NB4 (cell line): ENCODE measurements around the gene COL5A1.

Source experiments
- DNase-seq: peaks from one replicate; pipeline ENCODE4 v3.0.0; 2010; ENCODE audit warnings: low read depth
- H3K4me3 ChIP-seq: one replicate; pipeline ENCODE4 v1.5.1; 2011; ENCODE audit warnings: mild to moderate bottlenecking, low read depth, low read length, moderate library complexity
- CTCF ChIP-seq: IDR thresholded peaks from one replicate; pipeline ENCODE4 v1.5.1; 2012; ENCODE audit warnings: low read depth, low read length
- MAX ChIP-seq: IDR thresholded peaks from 2 replicates; pipeline ENCODE4 v1.6.1; 2011; ENCODE audit warnings: low read depth, low read length
- MYC ChIP-seq: IDR thresholded peaks from 2 replicates; pipeline ENCODE4 v1.6.1; 2011; ENCODE audit warnings: low read depth, low read length
- POLR2A ChIP-seq: IDR thresholded peaks from 2 replicates; pipeline ENCODE4 v1.6.1; 2011; ENCODE audit warnings: mild to moderate bottlenecking; ENCODE audit not compliant: insufficient read length; ENCODE audit errors: extremely low read depth

COL5A1 gene

GRCh38 chr9:134600371-134600770 is 41.2 kb upstream of the COL5A1 start:
- TF ChIP-seq MAX: no peak
- TF ChIP-seq MYC: no peak
- no peak for TF ChIP-seq CTCF
- no peak for TF ChIP-seq POLR2A
- no peak for DNase-seq
- H3K4me3 ChIP-seq: no peak overlapping the region

GRCh38 chr9:134600836-134601638 is 40.6 kb upstream of the COL5A1 start:
- H3K4me3 ChIP-seq: no peak overlapping the region
- no peak for DNase-seq
- TF ChIP-seq MAX (no peak), MYC (no peak)

- H3K4me3 ChIP-seq: no peak overlapping the region
- no peak for DNase-seq
Measured at GRCh38 chr9:134601764-134602163, 39.8 kb upstream of the COL5A1 start.

GRCh38 chr9:134602547-134603362 is 38.8 kb upstream of the COL5A1 start:
- DNase-seq: no peak
- H3K4me3 ChIP-seq: no peak overlapping the region

More at GRCh38 chr9:134601764-134602163, 39.8 kb upstream of the COL5A1 start:
- TF ChIP-seq CTCF: no peak
- TF ChIP-seq MYC: no peak
- no peak for TF ChIP-seq POLR2A
- TF ChIP-seq MAX: no peak

GRCh38 chr9:134604834-134605233 is 36.8 kb upstream of the COL5A1 start:
- DNase-seq: no peak
- no peak overlapping the region for H3K4me3 ChIP-seq
- TF ChIP-seq MAX: no peak
- no peak for TF ChIP-seq CTCF
- TF ChIP-seq POLR2A: no peak
- no peak for TF ChIP-seq MYC

More at GRCh38 chr9:134602547-134603362, 38.8 kb upstream of the COL5A1 start:
- no peak for TF ChIP-seq MAX
- TF ChIP-seq MYC: no peak
- TF ChIP-seq CTCF: no peak
- no peak for TF ChIP-seq POLR2A
